ENCODE data around the gene GSDMA. TPM values are rescaled to one million over a fixed set of nuclear protein-coding genes. Genes with fewer than 3 reads are reported as not detected.
A peak's percentile ranks its signal among the peaks of the same experiment; 100 is the strongest.

Gene GSDMA
- total RNA-seq, 2 experiments from 2014 or later = 0.98 to 1.1 TPM

DNA sequence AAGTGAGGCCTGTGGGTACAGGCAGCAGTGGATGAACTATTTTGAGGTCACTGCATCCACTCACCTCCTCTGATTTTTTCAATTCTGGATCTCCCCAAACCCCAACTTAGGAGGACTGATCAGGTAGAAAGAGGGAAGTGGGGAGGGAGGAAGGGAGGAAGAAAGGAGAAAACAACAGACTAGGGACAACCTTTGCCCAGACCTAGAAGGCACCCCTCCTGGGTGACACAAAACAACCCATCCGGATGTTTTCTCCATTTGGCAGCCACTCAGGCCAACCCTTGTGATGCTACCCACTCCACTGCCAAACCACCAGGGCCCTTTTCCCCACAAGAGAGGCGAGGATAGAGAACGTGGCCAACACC, 38.1 kb upstream of the GSDMA start:
- H3K36me3 Mint-ChIP-seq (ENCODE audit: low read depth) = peaks cover 22% of the 10 kb centered on the region
- peak overlapping the region; percentile 85 for H3K4me3 Mint-ChIP-seq
- no peak for ATAC-seq
- POLR2A ChIA-PET = no interaction called here
- H3K27ac Mint-ChIP-seq = peak overlapping the region; percentile 75
- H3K9me3 Mint-ChIP-seq (ENCODE audit: low read depth) = no peaks in the 10 kb centered on the region
- peaks cover 79% of the 10 kb centered on the region for H3K4me1 Mint-ChIP-seq
- no peak for DNase-seq
- CTCF ChIA-PET = no interaction called here
- H3K27me3 Mint-ChIP-seq = no peaks in the 10 kb centered on the region
- intact Hi-C loops (cut with DNase I, micrococcal nuclease) = loop anchor here (5.0 to 10.0 kb wide), 3 partner anchors 152 to 1940 kb away; partner anchors contain the start of genes FBXL20 (in 1 of the 2) and KLHL11 (in 1 of the 2)

DNA sequence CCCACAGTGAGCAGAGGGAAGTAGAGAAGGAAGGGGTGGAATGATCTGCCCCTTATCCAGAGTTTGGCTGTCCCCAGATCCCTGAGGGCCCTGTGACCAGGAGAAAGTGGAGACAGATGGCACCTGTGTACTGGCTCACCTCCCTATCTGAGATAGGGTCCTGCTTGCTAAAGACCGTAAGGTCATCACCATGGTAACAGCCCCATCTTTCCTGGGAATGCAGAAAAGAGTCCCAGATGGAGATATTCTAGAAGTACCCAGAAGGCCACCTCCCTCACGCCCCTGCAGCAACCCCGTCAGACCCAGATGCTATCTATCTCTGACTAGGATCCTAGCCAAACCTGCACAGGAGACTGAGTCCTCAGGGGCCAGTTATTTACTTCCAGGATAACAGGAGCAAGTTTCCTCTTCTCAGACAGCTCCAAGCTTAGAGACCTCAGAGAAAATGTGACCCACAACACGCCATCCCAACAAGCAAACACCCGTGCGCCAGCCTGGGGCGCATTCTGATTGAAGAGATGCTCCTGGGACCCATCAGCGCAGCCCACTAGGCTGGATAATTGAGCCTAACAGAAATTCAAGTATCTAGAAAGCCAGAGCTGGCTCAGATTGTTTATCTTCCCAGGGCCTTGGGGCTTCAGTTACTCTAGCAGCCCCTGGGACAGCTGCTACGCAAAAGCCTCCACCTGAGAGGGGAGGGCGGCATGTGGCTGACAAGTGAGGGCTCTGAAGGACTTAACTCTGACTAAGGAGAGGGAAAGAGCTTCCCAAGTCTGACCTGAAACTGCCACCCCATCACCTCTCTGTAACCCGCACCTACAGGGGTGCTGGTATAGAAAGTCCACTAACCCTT, 37.3 kb upstream of the GSDMA start:
- DNase-seq (no peak), ATAC-seq (no peak)
- CTCF ChIA-PET = interaction anchor here (0.6 to 0.9 kb wide), 2 partner anchors 20 to 171 kb away, joined by 3 read pairs; no protein-coding TSS in a partner anchor
- H3K4me3 Mint-ChIP-seq = peak overlapping the region; percentile 85
- no peaks in the 10 kb centered on the region for H3K27me3 Mint-ChIP-seq
- H3K36me3 Mint-ChIP-seq (ENCODE audit: low read depth) = peaks cover 20% of the 10 kb centered on the region
- H3K27ac Mint-ChIP-seq = peak overlapping the region; percentile 89
- no peaks in the 10 kb centered on the region for H3K9me3 Mint-ChIP-seq (ENCODE audit: low read depth)
- POLR2A ChIA-PET = interaction anchor here (1.6 kb wide), 1 partner anchor 14 kb away, joined by 4 read pairs; no protein-coding TSS in a partner anchor
- peaks cover 73% of the 10 kb centered on the region for H3K4me1 Mint-ChIP-seq
- intact Hi-C loops (cut with DNase I, micrococcal nuclease) = loop anchor here (2.0 to 10.0 kb wide), 6 partner anchors 27 to 1939 kb away; partner anchors contain the start of genes FBXL20 (in 1 of the 2) and KLHL11 (in 1 of the 2)

DNA sequence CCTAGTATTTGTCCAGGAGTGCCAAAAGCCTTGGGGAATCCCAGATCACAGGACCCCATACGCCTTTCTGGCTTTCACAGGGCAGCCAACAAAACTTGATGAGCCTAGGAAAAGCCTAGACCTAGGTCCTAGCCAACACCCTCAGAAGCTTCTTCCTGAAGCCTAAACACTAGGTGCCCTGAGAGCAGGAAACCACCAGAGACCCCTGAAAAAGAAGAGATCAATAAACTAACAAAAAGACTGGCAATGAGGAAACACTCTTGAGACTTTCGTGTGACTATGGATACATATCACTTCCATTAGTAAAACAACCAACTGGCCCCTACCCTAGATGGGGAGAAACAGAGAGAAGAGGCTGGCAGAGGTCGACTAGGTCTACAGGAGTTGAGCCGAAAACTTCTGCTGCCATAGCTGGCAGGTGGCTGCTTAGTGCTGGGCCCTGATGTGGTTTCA, 36.6 kb upstream of the GSDMA start:
- Mint-ChIP-seq H3K9me3 (ENCODE audit: low read depth) (no peaks in the 10 kb centered on the region), H3K27ac (peak overlapping the region; percentile 89), H3K36me3 (ENCODE audit: low read depth) (peaks cover 18% of the 10 kb centered on the region), H3K27me3 (no peaks in the 10 kb centered on the region), H3K4me1 (peaks cover 67% of the 10 kb centered on the region), H3K4me3 (peak overlapping the region; percentile 85)
- ATAC-seq = no peak
- peak; percentile 75 for DNase-seq
- intact Hi-C loops (cut with DNase I, micrococcal nuclease) = loop anchor here (2.0 to 10.0 kb wide), 6 partner anchors 27 to 1939 kb away; partner anchors contain the start of genes FBXL20 (in 1 of the 2) and KLHL11 (in 1 of the 2)
- CTCF ChIA-PET = interaction anchor here (0.6 to 1.9 kb wide), 3 partner anchors 21 to 171 kb away, joined by 3 to 5 read pairs (median 3); partner anchors contain the start of gene PSMD3
- POLR2A ChIA-PET = interaction anchor here (0.6 to 1.9 kb wide), 4 partner anchors 8 to 166 kb away, joined by 3 to 4 read pairs (median 4); partner anchors contain the start of gene PSMD3

DNA sequence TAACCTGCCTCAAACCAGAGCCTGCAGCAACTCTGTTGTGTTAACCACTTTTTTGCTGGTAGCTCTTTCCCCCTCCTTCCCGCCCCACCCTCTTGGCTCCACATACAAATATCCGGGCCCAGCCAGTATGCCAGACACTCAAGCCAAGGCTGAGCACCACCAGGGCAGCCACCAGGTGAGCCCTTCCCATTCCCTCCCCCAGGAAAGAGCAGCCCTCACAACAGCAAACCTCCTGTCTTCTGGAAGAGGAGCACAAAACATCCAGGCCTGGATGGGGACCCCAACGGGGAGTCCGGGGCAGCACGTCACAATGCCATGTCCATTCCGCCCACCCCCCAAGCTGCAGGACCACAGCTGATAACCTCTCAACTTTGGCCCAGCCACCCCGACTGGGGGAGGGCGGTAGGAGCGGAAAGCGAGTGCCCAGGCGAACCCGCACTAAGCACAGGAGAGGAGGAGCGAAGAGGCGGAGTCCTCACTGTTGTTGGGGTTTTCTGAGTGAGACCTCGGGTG, 36.2 kb upstream of the GSDMA start:
- Mint-ChIP-seq H3K4me1 (peaks cover 62% of the 10 kb centered on the region), H3K9me3 (ENCODE audit: low read depth) (no peaks in the 10 kb centered on the region), H3K27ac (peak overlapping the region; percentile 89), H3K36me3 (ENCODE audit: low read depth) (peaks cover 17% of the 10 kb centered on the region), H3K4me3 (peak overlapping the region; percentile 85), H3K27me3 (no peaks in the 10 kb centered on the region)
- ATAC-seq = peak; percentile 64
- POLR2A ChIA-PET = interaction anchor here (0.6 to 1.9 kb wide), 6 partner anchors 9 to 196 kb away, joined by 3 to 4 read pairs (median 4); partner anchors contain the start of gene PSMD3
- CTCF ChIA-PET = interaction anchor here (0.5 to 1.9 kb wide), 4 partner anchors 22 to 475 kb away, joined by 3 to 5 read pairs (median 4); partner anchors contain the start of genes MED1 and PSMD3
- intact Hi-C loops (cut with DNase I, micrococcal nuclease) = loop anchor here (1.0 to 10.0 kb wide), 19 partner anchors 26 to 1938 kb away; partner anchors contain the start of genes PSMD3 (in 2 of the 2), CDC6 (in 1 of the 2), CDK12 (in 1 of the 2) and CWC25 (in 1 of the 2)
- DNase-seq = peak; percentile 77

DNA sequence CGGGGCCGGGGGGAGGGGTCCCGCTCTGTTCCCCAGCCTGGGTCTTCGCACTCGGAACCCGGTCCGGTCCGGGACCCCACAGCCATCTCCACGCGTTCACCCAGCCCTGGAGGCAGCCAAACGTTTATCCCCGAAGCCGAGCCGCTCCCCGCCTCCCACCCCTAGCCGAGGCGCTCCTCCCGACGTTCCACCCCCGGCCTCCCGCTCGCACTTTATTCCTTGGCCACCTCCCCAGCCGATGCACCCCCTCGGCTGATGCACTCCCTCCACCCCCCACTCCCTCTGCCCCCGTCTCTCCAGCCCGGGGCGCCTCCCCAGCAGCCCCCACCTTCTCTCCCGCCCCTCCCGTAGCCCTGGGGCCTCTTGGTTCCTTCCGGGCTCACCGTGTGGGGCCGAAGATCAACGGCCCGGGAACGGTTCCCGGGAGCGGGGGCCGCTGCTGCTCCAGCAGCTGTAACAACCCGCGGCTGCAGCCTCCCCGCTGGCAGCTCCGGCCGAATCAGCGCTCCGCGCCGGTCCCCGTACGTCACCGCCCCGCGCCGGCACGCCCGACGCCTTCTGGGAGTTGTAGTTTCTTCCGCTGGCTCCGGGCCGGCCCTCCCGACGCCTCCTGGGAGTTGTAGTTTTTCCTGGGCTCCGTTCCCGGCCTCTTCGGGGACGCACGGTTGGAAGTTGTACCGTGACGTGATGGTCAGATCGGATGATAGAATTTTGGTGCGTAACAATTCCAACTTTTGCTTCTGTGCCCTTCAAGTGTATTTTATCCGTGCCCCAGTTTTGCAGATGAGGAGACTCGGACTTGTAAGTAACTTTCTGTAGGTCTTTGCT, 35.5 kb upstream of the GSDMA start, which contains the start of the genes LRRC3C and ORMDL3:
LRRC3C (plus strand) TSS at position 632 of the 828 bp plus-strand sequence. CDS start 13,792 bp downstream, outside the sequence.
ORMDL3 (minus strand) TSS at position 501 of the 828 bp plus-strand sequence. CDS start 3,398 bp downstream, outside the sequence.
- DNase-seq (peak; percentile 96), ATAC-seq (peak; percentile 78)
- intact Hi-C loops (cut with DNase I, micrococcal nuclease) = loop anchor here (1.0 to 10.0 kb wide), 19 partner anchors 25 to 1937 kb away; partner anchors contain the start of genes PSMD3 (in 2 of the 2), CDC6 (in 1 of the 2), CDK12 (in 1 of the 2) and CWC25 (in 1 of the 2)
- POLR2A ChIA-PET = interaction anchor here (0.6 to 1.9 kb wide), 6 partner anchors 10 to 197 kb away, joined by 3 to 4 read pairs (median 4); partner anchors contain the start of gene PSMD3
- peak within 1 kb of the TSS; percentile 85 for H3K4me3 Mint-ChIP-seq
- peaks cover 12% of the 10 kb centered on the region for H3K36me3 Mint-ChIP-seq (ENCODE audit: low read depth)
- H3K9me3 Mint-ChIP-seq (ENCODE audit: low read depth) = no peaks in the 10 kb centered on the region
- peaks cover 56% of the 10 kb centered on the region for H3K4me1 Mint-ChIP-seq
- peak within 1 kb of the TSS; percentile 95 for H3K27ac Mint-ChIP-seq
- no peaks in the 10 kb centered on the region for H3K27me3 Mint-ChIP-seq
- CTCF ChIA-PET = interaction anchor here (0.5 to 1.9 kb wide), 4 partner anchors 28 to 476 kb away, joined by 3 to 5 read pairs (median 4); partner anchors contain the start of genes MED1 and PSMD3

DNA sequence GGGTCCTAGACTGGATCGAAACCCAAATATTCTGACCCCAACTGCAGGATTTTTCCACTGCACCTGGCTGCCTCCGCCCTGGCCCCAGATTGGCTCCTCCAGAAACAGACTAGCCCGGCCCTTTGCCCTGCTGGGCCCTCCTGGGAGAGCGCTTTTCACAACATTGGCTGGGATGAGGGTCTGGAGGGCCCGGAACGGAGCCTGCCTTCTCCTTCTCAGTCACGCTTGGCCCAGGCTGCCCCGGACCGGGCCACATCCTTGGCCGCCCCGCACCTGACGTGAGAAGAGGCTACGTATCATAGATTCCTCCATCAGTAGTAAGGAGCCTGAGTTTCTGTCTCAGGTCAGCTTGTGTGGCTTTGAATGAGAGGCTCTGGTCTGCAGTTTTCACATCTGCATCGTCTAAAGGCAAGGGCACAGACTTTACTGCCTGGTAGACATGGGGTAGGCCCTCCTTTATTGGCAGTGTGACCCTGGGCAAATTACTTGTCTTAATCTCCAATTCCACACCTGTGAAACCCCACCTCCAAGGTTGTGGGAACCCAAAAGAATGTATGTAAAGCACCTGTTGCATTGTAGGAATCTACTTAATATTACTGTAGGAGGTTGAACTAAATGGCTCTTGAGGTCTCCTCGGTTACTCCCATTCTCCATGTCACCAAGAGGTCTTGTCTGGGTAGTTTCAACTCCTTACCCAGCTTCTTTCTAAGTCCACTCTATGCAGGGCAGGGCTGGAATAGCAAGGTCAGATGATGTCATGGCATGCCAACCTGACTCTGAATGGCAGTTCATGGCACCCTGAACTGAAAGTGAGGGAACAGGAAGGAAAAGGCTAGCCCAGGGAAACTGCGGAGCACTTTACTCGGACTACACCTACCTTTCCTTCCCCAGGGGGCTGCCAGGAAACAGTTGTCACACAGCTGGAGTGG, 34.6 kb upstream of the GSDMA start:
- CTCF ChIA-PET = interaction anchor here (0.6 to 1.9 kb wide), 4 partner anchors 19 to 52 kb away, joined by 3 to 5 read pairs (median 3); partner anchors contain the start of gene PSMD3
- intact Hi-C loops (cut with DNase I, micrococcal nuclease) = loop anchor here (1.0 to 10.0 kb wide), 19 partner anchors 25 to 1937 kb away; partner anchors contain the start of genes PSMD3 (in 2 of the 2), CDC6 (in 1 of the 2), CDK12 (in 1 of the 2) and CWC25 (in 1 of the 2)
- Mint-ChIP-seq H3K27ac (peak overlapping the region; percentile 95), H3K4me3 (peak overlapping the region; percentile 85), H3K4me1 (peaks cover 47% of the 10 kb centered on the region), H3K9me3 (ENCODE audit: low read depth) (no peaks in the 10 kb centered on the region), H3K27me3 (no peaks in the 10 kb centered on the region), H3K36me3 (ENCODE audit: low read depth) (peaks cover 5% of the 10 kb centered on the region)
- DNase-seq = peak; percentile 41
- POLR2A ChIA-PET = interaction anchor here (1.9 kb wide), 1 partner anchor 52 kb away, joined by 4 read pairs; the partner anchor contains the start of gene PSMD3
- ATAC-seq = peak; percentile 1

DNA sequence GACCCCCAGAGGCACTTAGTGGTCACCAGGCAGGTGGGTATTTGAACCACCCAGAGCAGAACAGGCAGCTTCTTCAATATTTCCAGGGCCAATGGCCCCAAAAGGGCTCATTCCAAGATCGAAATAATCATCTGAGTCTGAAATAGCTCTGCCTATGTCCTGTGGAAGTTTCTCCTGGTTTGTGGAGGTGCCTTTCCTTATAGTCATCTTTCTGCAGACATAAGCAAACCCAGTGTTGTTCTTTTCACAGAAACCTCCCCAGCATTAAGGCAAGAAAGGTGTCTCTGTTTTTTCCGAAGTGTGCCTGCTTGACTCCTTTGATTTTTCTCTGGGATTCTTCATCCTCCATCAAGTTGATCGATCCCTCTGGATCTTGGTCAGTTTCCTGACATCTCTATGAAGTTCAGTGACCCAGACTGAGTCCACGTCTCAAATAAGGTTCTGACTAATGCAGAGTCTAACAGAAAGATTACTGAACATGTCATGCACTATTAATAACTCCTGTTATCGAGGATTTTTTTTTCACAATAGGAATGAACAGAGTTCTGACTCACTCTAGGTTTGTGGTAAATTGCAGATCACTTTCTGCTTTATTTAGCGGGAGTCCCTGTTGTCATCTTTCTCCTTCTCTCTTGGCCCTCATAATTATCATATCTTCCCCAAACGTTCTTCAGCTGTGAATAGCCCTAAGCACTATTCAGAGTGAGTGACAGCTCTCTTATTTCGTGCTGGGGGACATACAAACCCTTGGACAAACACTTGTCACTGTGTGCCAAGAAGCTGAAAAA, 33.8 kb upstream of the GSDMA start:
- no peaks in the 10 kb centered on the region for H3K27me3 Mint-ChIP-seq
- H3K36me3 Mint-ChIP-seq (ENCODE audit: low read depth) = peaks cover 2% of the 10 kb centered on the region
- POLR2A ChIA-PET = interaction anchor here (0.6 kb wide), 1 partner anchor 13 kb away, joined by 6 read pairs; no protein-coding TSS in a partner anchor
- intact Hi-C loops (cut with DNase I, micrococcal nuclease) = loop anchor here (5.0 to 10.0 kb wide), 3 partner anchors 157 to 1936 kb away; partner anchors contain the start of genes FBXL20 (in 1 of the 2) and KLHL11 (in 1 of the 2)
- H3K27ac Mint-ChIP-seq = peak overlapping the region; percentile 67
- peaks cover 41% of the 10 kb centered on the region for H3K4me1 Mint-ChIP-seq
- no peak for DNase-seq
- no peaks in the 10 kb centered on the region for H3K9me3 Mint-ChIP-seq (ENCODE audit: low read depth)
- no peak overlapping the region for H3K4me3 Mint-ChIP-seq
- CTCF ChIA-PET = interaction anchor here (0.6 to 1.0 kb wide), 2 partner anchors 26 to 176 kb away, joined by 3 read pairs; no protein-coding TSS in a partner anchor
- ATAC-seq = peak; percentile 5

DNA sequence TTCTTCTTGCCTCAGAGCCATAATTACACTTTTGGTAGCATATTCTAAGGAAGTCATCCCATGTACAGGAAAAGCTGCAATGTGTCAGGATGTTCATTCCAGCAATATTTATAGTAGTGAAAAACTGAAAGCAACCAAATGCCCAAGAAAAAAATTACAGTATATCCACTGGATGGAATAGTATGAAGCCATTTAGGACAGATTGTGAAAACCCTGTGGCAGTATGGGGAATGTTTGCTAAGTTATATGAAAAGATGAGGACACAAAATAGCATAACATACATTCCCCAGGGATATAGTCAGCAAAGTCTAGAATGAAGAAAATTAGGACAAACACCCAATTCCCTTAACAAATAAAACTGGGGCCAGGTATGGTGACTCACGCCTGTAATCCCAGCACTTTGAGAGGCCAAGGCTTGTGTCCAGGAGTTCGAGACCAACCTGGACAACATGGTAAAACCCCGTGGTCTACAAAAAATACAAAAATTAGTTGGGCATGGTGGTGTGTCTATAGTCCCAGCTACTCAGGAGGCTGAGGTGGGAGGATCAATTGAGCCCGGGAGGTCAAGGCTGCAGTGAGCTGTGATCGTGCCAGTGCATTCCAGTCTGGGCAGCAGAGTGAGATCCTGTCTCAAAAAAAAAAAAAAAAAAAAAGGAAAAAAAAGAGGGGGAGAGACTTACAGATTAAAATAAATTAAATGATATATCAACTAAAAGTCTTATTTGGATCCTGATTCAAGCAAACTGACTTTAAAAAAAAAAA, 33.0 kb upstream of the GSDMA start:
- ATAC-seq (no peak), DNase-seq (no peak)
- Mint-ChIP-seq H3K27ac (no peak overlapping the region), H3K4me3 (no peak overlapping the region), H3K4me1 (peaks cover 33% of the 10 kb centered on the region), H3K27me3 (no peaks in the 10 kb centered on the region), H3K36me3 (ENCODE audit: low read depth) (no peaks in the 10 kb centered on the region), H3K9me3 (ENCODE audit: low read depth) (no peaks in the 10 kb centered on the region)
- CTCF ChIA-PET = interaction anchor here (0.6 kb wide), 1 partner anchor 177 kb away, joined by 3 read pairs; no protein-coding TSS in a partner anchor
- POLR2A ChIA-PET = interaction anchor here (0.6 kb wide), 1 partner anchor 455 kb away, joined by 3 read pairs; no protein-coding TSS in a partner anchor
- intact Hi-C loops (cut with DNase I, micrococcal nuclease) = loop anchor here (5.0 to 10.0 kb wide), 3 partner anchors 158 to 1935 kb away; partner anchors contain the start of genes FBXL20 (in 1 of the 2) and KLHL11 (in 1 of the 2)

Measured in activated CD4-positive, alpha-beta T cell treated with anti-CD3 and anti-CD28 coated beads for 36 hours (primary cell).